ENCODE results near the gene CLIC4.

- TF ChIP-seq CTCF (IDR thresholded peaks at IDR 0.05; ENCODE audit: low read depth, low read length, missing input control) (no peak), GABPA (IDR thresholded peaks at IDR 0.05 in 1 of 2, conservative IDR thresholded peaks at IDR 0.05 in 1 of 2) (no peak), JUND (IDR thresholded peaks at IDR 0.05) (no peak), FOXA1 (IDR thresholded peaks at IDR 0.05) (no peak), RXRA (IDR thresholded peaks at IDR 0.05) (no peak), MAX (IDR thresholded peaks at IDR 0.05) (no peak), RAD21 (IDR thresholded peaks at IDR 0.05) (no peak), ZBTB33 (IDR thresholded peaks at IDR 0.05) (no peak), REST (IDR thresholded peaks at IDR 0.05) (no peak), EGR1 (IDR thresholded peaks at IDR 0.05; ENCODE audit: low read depth in 2 of 2) (no peak), TAF1 (conservative IDR thresholded peaks at IDR 0.05) (no peak), YY1 (IDR thresholded peaks at IDR 0.05) (no peak), ATF3 (IDR thresholded peaks at IDR 0.05) (no peak)
Measured at GRCh38 chr1:24875257-24875656, 130.0 kb downstream of the CLIC4 start.
